H54 (cell line): ENCODE measurements around the gene SAG.

ENCODE experiments used
- DNase-seq: peaks from one replicate; pipeline ENCODE4 v3.0.0; 2011; ENCODE audit warnings: low spot score, mixed read lengths; ENCODE audit not compliant: insufficient read length
- FAIRE-seq: peaks from 3 replicates; lab custom pipeline; 2011; peaks lifted over from hg19 to GRCh38; lab: Jason Lieb, UNC
- POLR2A ChIP-seq: IDR thresholded peaks from 2 replicates; pipeline ENCODE4 v1.6.1; 2011; ENCODE audit warnings: low read depth, mild to moderate bottlenecking, low read length

SAG gene

DNA sequence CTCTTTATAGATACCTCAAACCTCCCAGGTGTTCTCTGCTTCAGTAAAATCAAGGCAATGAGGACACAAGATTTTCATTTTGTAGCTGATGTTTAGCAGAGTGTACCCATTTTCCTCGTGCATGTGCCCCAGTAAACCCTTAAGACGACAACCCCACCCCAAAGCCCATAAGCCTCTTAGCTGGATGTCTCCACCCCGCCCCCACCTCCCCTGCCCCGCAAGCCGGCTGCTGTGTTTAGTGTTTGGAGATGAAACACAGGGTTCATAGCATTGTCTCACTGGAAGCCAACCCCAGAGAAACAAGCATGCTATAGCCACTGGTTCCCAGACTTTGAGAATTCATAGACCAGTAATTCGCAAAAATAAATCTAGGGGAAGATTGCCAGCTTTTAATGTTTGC is 5.8 kb upstream of the SAG start:
- no peak for TF ChIP-seq POLR2A
- no peak for DNase-seq
- no peak for FAIRE-seq

DNA sequence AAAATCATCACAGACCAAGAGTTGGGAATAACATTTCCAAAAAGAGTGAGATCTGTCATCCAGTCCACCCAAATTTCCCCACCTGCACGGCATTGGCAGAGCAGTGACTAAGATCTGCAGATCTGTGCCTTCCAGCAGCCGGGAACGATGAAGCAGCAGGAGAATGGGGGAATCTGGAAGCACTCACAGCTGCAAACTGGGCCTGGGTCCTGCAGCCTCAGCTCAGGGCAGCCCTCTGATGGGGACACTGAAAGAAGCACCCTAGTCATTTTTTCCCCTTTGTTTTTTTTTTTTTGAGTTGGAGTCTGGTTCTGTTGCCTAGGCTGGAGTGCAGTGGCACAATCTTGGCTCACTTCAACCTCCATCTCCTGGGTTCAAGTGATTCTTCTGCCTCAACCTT is 4.4 kb upstream of the SAG start:
- no peak for DNase-seq
- no peak for TF ChIP-seq POLR2A
- FAIRE-seq = no peak

DNA sequence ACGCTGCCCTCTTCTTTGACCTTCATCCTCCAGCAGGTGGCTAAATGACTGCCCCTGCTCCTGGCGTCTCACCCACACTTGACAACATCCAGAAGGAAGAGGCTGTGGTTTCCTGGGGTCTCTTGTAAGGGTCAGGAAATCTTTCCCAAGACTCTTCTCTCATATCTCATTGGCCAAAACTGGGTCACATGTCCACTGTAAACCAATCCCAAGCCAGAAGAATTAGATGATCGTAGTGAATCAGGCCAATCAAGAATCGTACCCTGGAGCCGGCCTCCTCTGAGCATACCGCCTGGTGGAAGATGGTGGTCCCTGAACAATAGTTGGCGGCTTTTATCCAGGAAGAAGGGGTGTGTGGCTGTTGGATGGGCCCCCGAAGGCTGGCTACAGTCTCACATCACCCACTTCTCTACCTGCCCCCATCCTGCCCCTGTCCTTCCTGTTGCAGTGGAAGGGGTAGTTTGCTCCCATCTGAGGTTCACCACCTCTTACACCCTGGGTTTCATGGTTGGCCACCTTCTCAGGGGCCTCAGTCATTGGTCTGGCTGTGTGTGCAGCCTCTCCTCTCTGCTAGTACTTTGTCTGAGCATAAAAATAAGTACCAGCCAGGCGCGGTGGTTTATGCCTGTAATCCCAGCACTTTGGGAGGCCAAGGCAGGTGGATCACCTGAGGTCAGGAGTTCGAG is 3.8 kb downstream of the SAG start:
- DNase-seq (no peak), FAIRE-seq (no peak)
- no peak for TF ChIP-seq POLR2A

DNA sequence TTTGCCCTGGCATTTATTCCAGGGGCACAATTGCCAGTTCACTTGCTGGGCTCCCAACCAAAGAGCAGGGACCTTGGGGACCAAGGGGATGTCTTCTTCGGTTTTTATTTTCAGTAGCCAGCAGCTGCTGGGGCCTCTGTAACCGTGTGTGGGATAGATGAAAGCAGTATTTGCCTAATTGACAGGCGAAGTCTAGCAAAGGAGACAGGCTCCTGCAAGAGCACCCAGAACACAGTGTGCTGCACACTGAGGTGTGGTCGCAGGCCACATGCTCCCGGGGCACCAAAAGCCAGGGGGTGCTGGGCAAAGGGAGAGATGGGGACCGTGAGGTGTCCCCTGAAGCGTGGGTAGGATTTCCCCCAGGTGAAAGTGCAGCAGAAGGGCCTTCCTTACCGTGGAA is 5.3 kb downstream of the SAG start:
- DNase-seq = no peak
- FAIRE-seq = no peak
- no peak for TF ChIP-seq POLR2A

DNA sequence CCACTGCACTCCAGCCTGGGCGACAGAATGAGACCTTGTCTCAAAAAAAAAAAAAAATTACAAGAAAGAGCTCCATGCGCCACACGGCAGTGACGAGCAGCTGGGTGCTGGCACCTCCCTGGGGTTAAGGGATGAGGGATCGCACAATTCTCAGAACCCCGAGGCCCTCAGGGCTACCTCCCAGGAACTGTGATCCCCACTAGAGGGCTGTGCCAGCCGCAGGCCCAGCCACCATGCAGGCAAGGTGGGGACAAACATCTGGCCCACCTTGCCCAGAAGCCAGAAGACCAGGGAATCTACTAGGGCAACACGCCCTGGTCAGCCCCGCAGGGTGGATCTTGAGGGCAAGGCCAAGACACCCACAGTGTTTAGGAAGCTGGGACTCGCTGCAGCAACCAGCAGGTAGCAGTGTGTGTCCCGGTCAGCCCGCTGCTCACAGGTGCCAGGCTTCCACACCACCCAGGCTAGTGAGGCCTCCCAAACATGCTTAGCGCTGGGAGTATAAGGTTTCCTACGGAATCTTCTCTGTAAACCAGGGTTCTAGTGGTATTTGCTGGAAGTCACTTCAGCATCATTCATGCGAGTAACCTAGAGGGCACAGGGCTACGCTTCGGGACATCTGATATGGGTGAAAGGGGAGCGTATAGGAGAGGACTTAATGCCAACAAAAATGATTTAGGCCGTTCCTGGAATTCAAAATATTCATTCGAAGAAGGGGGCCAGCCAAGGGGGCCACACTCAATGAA is 6.7 kb downstream of the SAG start:
- FAIRE-seq (no peak), DNase-seq (no peak)
- no peak for TF ChIP-seq POLR2A

DNA sequence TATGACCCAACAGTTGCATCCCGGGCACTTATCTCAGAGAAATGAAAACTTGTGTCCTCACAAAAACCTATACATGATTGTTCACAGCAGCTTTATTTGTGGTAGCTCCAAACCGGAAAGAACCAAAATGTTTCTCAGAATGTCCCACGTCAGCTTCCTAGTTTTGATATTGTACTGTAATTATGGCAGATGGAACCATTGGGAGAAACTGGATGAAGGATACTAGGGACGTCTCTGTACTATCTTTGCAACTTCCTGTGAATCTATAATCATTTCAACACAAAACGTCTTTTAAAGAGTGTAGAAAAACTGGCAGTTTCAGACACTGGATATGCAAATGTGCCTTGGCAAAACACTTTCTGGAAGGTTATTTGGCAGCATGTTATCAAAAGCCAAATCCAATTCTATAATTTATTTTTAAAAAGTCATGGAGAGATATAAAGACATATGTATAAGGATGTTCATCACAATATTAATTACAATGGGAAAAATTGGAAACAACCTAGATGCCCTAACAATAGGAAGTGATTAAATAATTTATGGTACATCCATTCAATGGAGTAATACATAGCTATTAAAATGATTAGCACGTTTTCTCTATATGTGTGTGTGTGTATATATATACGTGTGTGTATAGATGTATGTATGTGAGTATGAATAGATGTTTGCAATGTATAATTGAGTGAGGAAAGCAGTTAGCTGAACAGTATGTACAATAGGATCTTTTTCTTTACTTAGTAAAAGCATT is 9.8 kb downstream of the SAG start:
- no peak for FAIRE-seq
- DNase-seq = no peak
- no peak for TF ChIP-seq POLR2A

DNA sequence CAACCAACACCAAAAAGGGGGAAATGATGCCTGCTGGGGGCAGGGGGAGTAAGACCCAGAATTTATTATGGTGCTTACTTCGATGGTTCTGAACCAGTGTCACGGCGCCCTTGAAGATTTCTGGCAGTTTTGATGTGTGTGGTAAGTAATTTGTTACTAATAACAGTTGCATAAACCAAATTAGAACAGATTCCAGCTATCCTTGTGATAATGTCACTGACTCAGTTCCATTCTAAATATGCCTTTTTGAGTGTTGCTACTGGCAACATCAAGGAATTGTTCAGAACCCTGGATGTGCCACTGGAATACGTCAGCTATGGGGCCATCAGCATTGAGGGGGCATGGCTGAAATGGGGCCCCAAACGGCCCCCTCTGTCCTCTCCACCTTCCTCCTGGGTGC is 11.6 kb downstream of the SAG start:
- FAIRE-seq = no peak
- DNase-seq = no peak
- no peak for TF ChIP-seq POLR2A

DNA sequence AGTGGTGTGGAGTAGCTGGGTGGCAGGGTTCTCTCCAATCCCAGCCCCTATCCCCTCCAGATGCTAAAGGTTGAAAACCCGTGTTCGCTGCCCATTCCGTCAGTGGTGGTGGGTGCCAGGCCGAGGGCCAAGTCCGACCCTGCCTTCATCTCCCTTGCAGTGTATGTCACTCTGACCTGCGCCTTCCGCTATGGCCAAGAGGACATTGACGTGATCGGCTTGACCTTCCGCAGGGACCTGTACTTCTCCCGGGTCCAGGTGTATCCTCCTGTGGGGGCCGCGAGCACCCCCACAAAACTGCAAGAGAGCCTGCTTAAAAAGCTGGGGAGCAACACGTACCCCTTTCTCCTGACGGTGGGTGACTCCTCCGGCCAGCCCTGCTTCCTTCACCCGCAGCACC is 12.9 kb downstream of the SAG start:
- TF ChIP-seq POLR2A = no peak
- no peak for FAIRE-seq
- DNase-seq = no peak

DNA sequence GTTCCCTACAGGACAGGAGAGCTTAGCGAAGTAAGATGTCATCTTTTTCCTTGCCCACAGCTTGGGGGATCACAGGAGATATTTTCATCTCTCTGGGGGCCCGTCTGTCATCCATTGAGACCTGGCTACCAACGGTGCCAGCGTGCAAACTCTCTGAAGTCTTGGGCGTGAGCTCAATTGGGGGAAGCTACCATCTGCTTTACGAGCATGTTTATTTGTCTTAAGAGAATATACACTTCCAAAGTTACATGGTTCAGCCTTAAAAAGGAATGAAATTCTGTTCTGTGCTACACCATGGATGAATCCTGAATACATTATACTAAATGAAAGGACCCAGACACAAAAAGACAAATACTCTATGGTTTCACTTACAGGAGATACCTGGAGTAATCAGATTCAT is 13.6 kb downstream of the SAG start:
- no peak for FAIRE-seq
- no peak for TF ChIP-seq POLR2A

DNA sequence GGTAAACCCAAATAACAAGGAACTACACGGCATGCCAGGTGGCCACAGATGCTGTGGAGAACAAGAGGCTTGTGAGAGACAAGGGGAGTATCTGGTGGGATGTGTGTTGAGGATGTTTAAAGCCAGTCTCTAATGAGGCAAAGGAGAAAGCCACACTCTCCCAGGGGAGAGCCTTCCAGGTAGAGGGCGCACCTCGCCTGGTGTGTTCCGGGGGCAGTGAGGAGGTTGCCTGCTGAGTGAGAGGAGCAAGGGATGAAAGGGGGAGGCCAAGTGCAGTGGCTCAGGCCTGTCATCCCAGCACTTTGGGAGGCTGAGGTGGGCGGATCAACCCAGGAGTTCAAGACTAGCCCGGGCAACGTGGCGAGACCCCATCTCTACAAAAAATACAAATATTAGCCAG is 16.2 kb downstream of the SAG start:
- DNase-seq = no peak
- no peak for TF ChIP-seq POLR2A
- no peak for FAIRE-seq

More for the DNA sequence above, 13.6 kb downstream of the SAG start:
- no peak for DNase-seq

DNA sequence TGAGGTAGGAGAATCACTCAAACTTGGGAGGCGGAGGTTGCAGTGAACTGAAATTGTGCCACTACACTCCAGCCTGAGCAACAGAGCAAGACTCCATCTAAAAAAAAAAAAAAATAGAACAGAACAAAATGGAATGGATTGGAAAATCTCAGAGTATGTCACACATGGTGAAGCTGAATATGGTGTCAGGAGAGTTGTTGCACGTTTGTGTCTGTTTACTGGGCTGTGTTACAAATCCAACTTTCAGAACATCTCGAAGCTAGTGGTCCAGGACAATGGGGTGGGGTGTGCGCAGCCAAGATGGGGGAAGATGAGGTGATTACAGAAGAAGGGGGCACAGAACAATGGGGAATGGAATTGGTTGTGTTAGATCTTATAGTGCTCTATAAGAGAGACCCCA is 17.6 kb downstream of the SAG start:
- FAIRE-seq = no peak
- no peak for TF ChIP-seq POLR2A
- no peak for DNase-seq

DNA sequence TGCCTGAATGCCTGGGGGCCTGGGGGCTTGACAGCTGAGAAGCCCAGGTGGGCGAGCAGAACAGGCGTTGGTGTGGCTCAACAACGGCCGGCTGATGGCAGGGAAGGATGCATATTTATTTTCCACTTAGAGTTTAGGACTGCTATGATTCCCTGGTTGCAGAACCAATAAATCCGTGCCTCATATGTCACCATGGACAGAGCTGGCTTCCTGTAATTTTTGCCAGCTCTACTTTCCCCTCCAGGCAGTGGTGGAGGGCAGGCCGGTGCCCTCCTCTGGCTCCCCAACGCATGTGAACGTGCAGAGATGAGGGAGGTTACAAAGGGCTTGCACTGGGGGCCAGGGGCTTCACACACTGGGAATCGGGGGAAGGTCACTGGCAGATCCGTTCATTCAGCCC is 18.2 kb downstream of the SAG start:
- FAIRE-seq (no peak), DNase-seq (no peak)
- TF ChIP-seq POLR2A = no peak

DNA sequence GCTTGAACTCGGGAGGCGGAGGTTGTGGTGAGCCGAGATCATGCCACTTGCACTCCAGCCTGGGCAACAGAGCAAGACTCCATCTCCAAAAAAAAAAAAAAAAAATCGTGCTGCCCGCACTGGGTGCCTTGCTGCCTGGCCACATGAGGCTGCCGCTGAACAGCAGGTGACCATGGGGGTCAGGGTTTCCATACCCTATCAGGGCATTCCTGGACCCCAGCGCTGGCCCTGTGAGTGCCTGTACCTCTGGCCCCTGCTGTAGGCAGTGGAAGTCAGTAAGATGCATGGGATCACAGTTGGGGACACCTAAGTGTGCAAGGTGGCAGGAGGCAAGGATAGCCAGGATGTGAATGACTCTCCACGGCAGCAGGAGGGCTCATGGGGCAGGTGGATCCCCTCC is 18.9 kb downstream of the SAG start:
- no peak for TF ChIP-seq POLR2A
- no peak for DNase-seq
- no peak for FAIRE-seq

DNA sequence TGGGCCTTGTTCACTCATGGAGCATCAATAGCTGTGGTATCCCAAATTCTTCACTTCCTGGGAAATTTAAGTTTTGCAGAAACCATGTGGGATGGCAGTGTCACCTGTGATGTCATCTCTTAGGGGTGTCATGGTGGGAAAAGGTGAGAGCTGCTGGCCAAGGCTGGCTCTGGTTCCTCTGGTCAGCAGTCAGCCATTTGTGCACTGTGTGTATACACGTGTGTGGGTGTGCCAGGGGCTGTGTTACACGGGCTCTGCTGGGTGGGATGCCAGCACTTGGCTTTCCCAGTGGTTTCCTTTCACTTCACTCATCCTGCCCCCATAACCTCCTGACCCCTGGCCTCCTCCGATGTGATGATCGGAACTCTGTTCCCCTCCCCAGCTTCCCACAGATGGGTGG is 21.3 kb downstream of the SAG start:
- DNase-seq (no peak), FAIRE-seq (no peak)
- TF ChIP-seq POLR2A = no peak
